ENCODE data around the gene NPBWR2.

Gene NPBWR2

GRCh38 chr20:64153410-64153809 is 46.0 kb upstream of the NPBWR2 start:
- no peak for TF ChIP-seq CTCF (IDR thresholded peaks at IDR 0.05; ENCODE audit: control extremely low read depth, extremely low read depth, low read depth, missing control alignments)
- DNase-seq (ENCODE audit: extremely low spot score), result no peak
- CTCF ChIA-PET, result no interaction called here
- POLR2A ChIA-PET, result no interaction called here

GRCh38 chr20:64152906-64153305 is 45.5 kb upstream of the NPBWR2 start:
- no peak for DNase-seq (ENCODE audit: extremely low spot score)
- no peak for TF ChIP-seq CTCF (IDR thresholded peaks at IDR 0.05; ENCODE audit: control extremely low read depth, extremely low read depth, low read depth, missing control alignments)
- ChIA-PET CTCF (no interaction called here), POLR2A (no interaction called here)

GRCh38 chr20:64151633-64152530 is 44.5 kb upstream of the NPBWR2 start:
- CTCF ChIA-PET, result no interaction called here
- no peak for TF ChIP-seq CTCF (IDR thresholded peaks at IDR 0.05; ENCODE audit: control extremely low read depth, extremely low read depth, low read depth, missing control alignments)
- DNase-seq (ENCODE audit: extremely low spot score), result no peak
- POLR2A ChIA-PET, result no interaction called here

- POLR2A ChIA-PET, result no interaction called here
- no peak for TF ChIP-seq CTCF (IDR thresholded peaks at IDR 0.05; ENCODE audit: control extremely low read depth, extremely low read depth, low read depth, missing control alignments)
- DNase-seq (ENCODE audit: extremely low spot score), result no peak
- CTCF ChIA-PET, result interaction anchor here (2.8 kb wide), 1 partner anchor 68 kb away, joined by 6 read pairs; no protein-coding TSS in a partner anchor
Observed at GRCh38 chr20:64150756-64151632, 43.6 kb upstream of the NPBWR2 start.

- ChIA-PET CTCF (interaction anchor here (2.8 kb wide), 1 partner anchor 67 kb away, joined by 6 read pairs; no protein-coding TSS in a partner anchor), POLR2A (no interaction called here)
- DNase-seq (ENCODE audit: extremely low spot score), result no peak
- TF ChIP-seq CTCF (IDR thresholded peaks at IDR 0.05; ENCODE audit: control extremely low read depth, extremely low read depth, low read depth, missing control alignments), result no peak
Observed at GRCh38 chr20:64149809-64150560, 42.6 kb upstream of the NPBWR2 start.

GRCh38 chr20:64149141-64149540 is 41.8 kb upstream of the NPBWR2 start:
- no peak for TF ChIP-seq CTCF (IDR thresholded peaks at IDR 0.05; ENCODE audit: control extremely low read depth, extremely low read depth, low read depth, missing control alignments)
- no peak for DNase-seq (ENCODE audit: extremely low spot score)
- CTCF ChIA-PET, result interaction anchor here (2.8 kb wide), 1 partner anchor 66 kb away, joined by 6 read pairs; no protein-coding TSS in a partner anchor
- POLR2A ChIA-PET, result no interaction called here

Measured in GM10248 (cell line).